ENCODE data around the gene FUS. TPM values are rescaled to one million over a fixed set of nuclear protein-coding genes. Genes with fewer than 3 reads are reported as not detected.
A peak's percentile ranks its signal among the peaks of the same experiment; 100 is the strongest.

The FUS gene
- total RNA-seq, 1 experiment from 2014 or later: 770 TPM

GRCh38 chr16:31131416-31131815 is 48.5 kb upstream of the FUS start (continued):
- TF ChIP-seq ZNF281 (CRISPR knock-in tag; IDR thresholded peaks at IDR 0.05): no peak
- TF ChIP-seq ESRRA (CRISPR knock-in tag; IDR thresholded peaks at IDR 0.05; ENCODE audit: borderline replicate concordance): no peak
- TF ChIP-seq JAZF1 (CRISPR knock-in tag; IDR thresholded peaks at IDR 0.05): no peak
- TF ChIP-seq ZBTB21 (CRISPR knock-in tag; IDR thresholded peaks at IDR 0.05; ENCODE audit: borderline replicate concordance): no peak
- TF ChIP-seq ZNF512 (CRISPR knock-in tag; IDR thresholded peaks at IDR 0.05; ENCODE audit: borderline replicate concordance): no peak
- TF ChIP-seq FOXP4 (CRISPR knock-in tag; IDR thresholded peaks at IDR 0.05): no peak
- TF ChIP-seq TEAD1 (CRISPR knock-in tag; IDR thresholded peaks at IDR 0.05): no peak
- TF ChIP-seq JUN (CRISPR knock-in tag; IDR thresholded peaks at IDR 0.05): no peak
- TF ChIP-seq, protein P1, sequence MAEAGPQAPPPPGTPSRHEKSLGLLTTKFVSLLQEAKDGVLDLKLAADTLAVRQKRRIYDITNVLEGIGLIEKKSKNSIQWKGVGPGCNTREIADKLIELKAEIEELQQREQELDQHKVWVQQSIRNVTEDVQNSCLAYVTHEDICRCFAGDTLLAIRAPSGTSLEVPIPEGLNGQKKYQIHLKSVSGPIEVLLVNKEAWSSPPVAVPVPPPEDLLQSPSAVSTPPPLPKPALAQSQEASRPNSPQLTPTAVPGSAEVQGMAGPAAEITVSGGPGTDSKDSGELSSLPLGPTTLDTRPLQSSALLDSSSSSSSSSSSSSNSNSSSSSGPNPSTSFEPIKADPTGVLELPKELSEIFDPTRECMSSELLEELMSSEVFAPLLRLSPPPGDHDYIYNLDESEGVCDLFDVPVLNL (CRISPR knock-in tag; IDR thresholded peaks at IDR 0.05; ENCODE audit: borderline replicate concordance, low read depth): no peak
- TF ChIP-seq, protein P2, sequence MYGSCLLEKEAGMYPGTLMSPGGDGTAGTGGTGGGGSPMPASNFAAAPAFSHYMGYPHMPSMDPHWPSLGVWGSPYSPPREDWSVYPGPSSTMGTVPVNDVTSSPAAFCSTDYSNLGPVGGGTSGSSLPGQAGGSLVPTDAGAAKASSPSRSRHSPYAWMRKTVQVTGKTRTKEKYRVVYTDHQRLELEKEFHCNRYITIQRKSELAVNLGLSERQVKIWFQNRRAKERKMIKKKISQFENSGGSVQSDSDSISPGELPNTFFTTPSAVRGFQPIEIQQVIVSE (CRISPR knock-in tag; IDR thresholded peaks at IDR 0.05; ENCODE audit: borderline replicate concordance): no peak
- TF ChIP-seq ZNF425 (CRISPR knock-in tag; conservative IDR thresholded peaks at IDR 0.05): no peak

DNA sequence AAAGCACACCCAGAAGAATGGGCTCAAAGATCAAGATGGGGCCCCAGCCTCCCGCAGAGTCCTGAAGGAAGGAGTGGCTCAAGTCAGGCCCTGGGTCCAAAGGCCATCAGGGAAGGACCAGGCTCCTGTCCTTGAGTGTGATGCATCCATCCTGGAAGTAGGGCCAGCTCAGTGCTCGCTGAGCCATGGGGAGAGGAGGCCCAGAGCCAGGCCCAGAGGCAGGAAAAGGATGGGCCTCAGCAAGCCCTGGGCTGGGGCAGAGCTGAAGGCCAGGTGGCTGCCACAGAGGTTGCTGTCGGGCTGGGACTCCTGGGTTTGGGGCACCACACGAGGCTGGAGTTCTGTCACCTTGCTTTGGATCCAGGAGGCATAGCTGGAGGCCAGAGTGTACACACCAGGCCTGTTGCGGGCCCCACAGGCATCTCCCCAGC is 48.1 kb upstream of the FUS start:
- no peak for DNase-seq (ENCODE audit: low spot score)
- H3K4me1 Mint-ChIP-seq: peaks cover 55% of the 10 kb centered on the region
- CTCF ChIA-PET: interaction anchor here (3.3 kb wide), 1 partner anchor 10 kb away, joined by 25 read pairs; no protein-coding TSS in a partner anchor
- no peaks in the 10 kb centered on the region for H3K9me3 Mint-ChIP-seq
- H3K27me3 Mint-ChIP-seq (ENCODE audit: low read depth): no peaks in the 10 kb centered on the region
- H3K36me3 Mint-ChIP-seq: peaks cover 31% of the 10 kb centered on the region
- ATAC-seq: no peak
- POLR2A ChIA-PET: interaction anchor here (1.5 to 2.2 kb wide), 2 partner anchors 14 to 58 kb away, joined by 6 to 18 read pairs; partner anchors contain the start of genes KAT8, ZNF646 and ZNF668
- H3K27ac Mint-ChIP-seq: peak overlapping the region; percentile 97; the same call in 1 of the 2 replicates
- H3K4me3 Mint-ChIP-seq: no peak overlapping the region
- TF ChIP-seq, protein P3, sequence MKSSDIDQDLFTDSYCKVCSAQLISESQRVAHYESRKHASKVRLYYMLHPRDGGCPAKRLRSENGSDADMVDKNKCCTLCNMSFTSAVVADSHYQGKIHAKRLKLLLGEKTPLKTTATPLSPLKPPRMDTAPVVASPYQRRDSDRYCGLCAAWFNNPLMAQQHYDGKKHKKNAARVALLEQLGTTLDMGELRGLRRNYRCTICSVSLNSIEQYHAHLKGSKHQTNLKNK (CRISPR knock-in tag; IDR thresholded peaks at IDR 0.05): no peak
- TF ChIP-seq, protein P4, sequence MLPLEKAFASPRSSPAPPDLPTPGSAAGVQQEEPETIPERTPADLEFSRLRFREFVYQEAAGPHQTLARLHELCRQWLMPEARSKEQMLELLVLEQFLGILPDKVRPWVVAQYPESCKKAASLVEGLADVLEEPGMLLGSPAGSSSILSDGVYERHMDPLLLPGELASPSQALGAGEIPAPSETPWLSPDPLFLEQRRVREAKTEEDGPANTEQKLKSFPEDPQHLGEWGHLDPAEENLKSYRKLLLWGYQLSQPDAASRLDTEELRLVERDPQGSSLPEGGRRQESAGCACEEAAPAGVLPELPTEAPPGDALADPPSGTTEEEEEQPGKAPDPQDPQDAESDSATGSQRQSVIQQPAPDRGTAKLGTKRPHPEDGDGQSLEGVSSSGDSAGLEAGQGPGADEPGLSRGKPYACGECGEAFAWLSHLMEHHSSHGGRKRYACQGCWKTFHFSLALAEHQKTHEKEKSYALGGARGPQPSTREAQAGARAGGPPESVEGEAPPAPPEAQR (CRISPR knock-in tag; IDR thresholded peaks at IDR 0.05): no peak
- TF ChIP-seq, protein P5, sequence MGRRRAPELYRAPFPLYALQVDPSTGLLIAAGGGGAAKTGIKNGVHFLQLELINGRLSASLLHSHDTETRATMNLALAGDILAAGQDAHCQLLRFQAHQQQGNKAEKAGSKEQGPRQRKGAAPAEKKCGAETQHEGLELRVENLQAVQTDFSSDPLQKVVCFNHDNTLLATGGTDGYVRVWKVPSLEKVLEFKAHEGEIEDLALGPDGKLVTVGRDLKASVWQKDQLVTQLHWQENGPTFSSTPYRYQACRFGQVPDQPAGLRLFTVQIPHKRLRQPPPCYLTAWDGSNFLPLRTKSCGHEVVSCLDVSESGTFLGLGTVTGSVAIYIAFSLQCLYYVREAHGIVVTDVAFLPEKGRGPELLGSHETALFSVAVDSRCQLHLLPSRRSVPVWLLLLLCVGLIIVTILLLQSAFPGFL (CRISPR knock-in tag; IDR thresholded peaks at IDR 0.05; ENCODE audit: borderline replicate concordance): no peak
- no peak for TF ChIP-seq AFF4 (CRISPR knock-in tag; IDR thresholded peaks at IDR 0.05; ENCODE audit: borderline replicate concordance)
- TF ChIP-seq SOX15 (CRISPR knock-in tag; IDR thresholded peaks at IDR 0.05): no peak
- no peak for TF ChIP-seq OVOL2 (CRISPR knock-in tag; IDR thresholded peaks at IDR 0.05; ENCODE audit: borderline replicate concordance)
